WERI-Rb-1 (cell line): ENCODE results near the gene SYCN.

ENCODE experiments used
- DNase-seq: peaks from one replicate; pipeline ENCODE4 v3.0.0-alpha.2; 2020
- H3K27ac ChIP-seq: fragments of 250-450 bp; sonication (Bioruptor Pico); 2 replicates; pipeline ENCODE4 v1.5.1; 2020; ENCODE audit warnings: mild to moderate bottlenecking, moderate library complexity
- H3K27me3 ChIP-seq: fragments of 250-450 bp; sonication (Bioruptor Pico); 2 replicates; pipeline ENCODE4 v1.5.1; 2021; ENCODE audit warnings: mild to moderate bottlenecking, low read depth, moderate library complexity; ENCODE audit not compliant: insufficient read depth, severe bottlenecking
- H3K36me3 ChIP-seq: fragments of 250-450 bp; sonication (Bioruptor Pico); 2 replicates; pipeline ENCODE4 v1.5.1; 2020; ENCODE audit warnings: mild to moderate bottlenecking, moderate library complexity
- H3K4me3 ChIP-seq: 2 replicates; pipeline ENCODE4 v1.5.1; 2011; ENCODE audit warnings: low read depth, mild to moderate bottlenecking, control low read depth, low read length
- H3K9me3 ChIP-seq: fragments of 250-450 bp; sonication (Bioruptor Pico); 2 replicates; pipeline ENCODE4 v1.5.1; 2021; ENCODE audit warnings: mild to moderate bottlenecking, moderate library complexity; ENCODE audit not compliant: severe bottlenecking
- CTCF ChIP-seq: IDR thresholded peaks from 2 replicates; pipeline ENCODE4 v1.5.1; 2011; ENCODE audit warnings: low read depth, mild to moderate bottlenecking, control low read depth, inconsistent platforms, low read length

SYCN gene

DNA sequence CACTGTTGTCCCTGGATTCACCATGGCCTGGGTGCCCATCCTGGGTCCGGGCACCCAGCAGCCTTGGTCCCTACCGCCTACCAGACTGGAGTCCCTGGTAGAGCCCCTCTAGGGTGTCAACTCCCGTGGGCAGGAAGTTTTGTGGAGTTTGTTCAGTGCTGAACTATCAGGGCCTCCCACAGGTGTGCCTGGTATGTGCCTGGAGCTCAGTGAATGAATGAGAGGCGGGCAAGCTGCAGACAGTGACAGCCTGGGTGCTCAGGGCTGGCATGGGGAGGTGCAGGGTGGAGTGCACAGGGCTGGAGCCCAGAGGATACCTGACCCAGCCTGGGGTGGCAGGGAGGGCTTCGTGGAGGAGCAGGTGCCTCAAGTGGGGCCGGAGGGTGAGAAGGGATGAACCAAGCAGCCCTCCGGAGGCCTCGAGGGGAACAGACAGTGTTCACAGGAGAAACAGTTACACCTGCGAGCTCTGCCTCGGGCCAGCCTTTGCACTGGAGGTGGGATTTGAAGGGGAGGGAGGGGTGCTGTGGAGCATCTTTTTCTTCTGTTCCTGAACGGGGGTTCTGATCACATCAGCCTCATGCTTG is 48.9 kb downstream of the SYCN start:
- H3K9me3 ChIP-seq = no peaks in the 10 kb centered on the region
- DNase-seq = no peak
- no peak for TF ChIP-seq CTCF
- H3K27me3 ChIP-seq = no peaks in the 10 kb centered on the region
- no peak overlapping the region for H3K4me3 ChIP-seq
- H3K27ac ChIP-seq = no peak overlapping the region
- peaks cover 11% of the 10 kb centered on the region for H3K36me3 ChIP-seq

GRCh38 chr19:39154629-39155100 is 49.4 kb downstream of the SYCN start:
- Histone ChIP-seq H3K36me3 (peaks cover 9% of the 10 kb centered on the region), H3K4me3 (no peak overlapping the region), H3K27ac (no peak overlapping the region), H3K27me3 (no peaks in the 10 kb centered on the region), H3K9me3 (no peaks in the 10 kb centered on the region)
- peak; percentile 34 for DNase-seq
- no peak for TF ChIP-seq CTCF

- H3K4me3 ChIP-seq = no peak overlapping the region
- H3K27me3 ChIP-seq = no peaks in the 10 kb centered on the region
Measured at GRCh38 chr19:39154100-39154628, 49.9 kb downstream of the SYCN start.

More at GRCh38 chr19:39154100-39154628, 49.9 kb downstream of the SYCN start:
- no peak for TF ChIP-seq CTCF
- Histone ChIP-seq H3K27ac (no peak overlapping the region), H3K9me3 (no peaks in the 10 kb centered on the region), H3K36me3 (peaks cover 9% of the 10 kb centered on the region)
- no peak for DNase-seq
